CD4-positive, alpha-beta T cell treated with Interleukin-17A for 1 hour (primary cell): ENCODE data around the gene MAD1L1.
"Not testable (repeated sequence)": the region's sequence is repeated elsewhere in the genome, so short reads cannot be mapped to it uniquely, and the experiment has no call there.

Experiments used
- DNase-seq: peaks from one replicate; pipeline ENCODE4 v3.0.0-alpha.2; 2020

The MAD1L1 gene

GRCh38 chr7:2037808-2038522 is 194.8 kb downstream of the MAD1L1 start:
- DNase-seq = peak; percentile 44

DNA sequence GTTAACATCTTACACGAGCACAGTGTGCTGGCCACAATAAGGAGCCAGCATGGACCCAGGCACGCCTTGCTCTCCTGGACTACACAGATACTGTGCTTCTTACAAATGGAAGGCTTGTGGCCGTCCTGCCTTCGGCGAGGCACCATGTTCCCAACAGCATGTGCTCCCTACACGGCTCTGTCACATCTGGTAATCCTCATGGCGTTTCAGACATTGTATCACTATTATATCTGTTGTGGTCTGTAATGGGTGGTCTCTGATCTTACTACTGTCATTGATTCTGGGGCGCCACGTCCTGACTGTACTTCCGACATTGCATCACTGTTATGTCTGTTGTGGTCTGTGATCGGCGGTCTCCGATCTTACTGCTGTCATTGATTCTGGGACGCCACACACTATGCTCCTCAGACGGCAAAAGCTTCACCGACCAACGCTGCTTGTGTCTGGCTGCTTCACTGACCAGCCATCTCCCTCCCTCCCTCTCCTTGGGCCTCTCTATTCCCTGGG is 195.4 kb downstream of the MAD1L1 start:
- DNase-seq = peak; percentile 52

DNA sequence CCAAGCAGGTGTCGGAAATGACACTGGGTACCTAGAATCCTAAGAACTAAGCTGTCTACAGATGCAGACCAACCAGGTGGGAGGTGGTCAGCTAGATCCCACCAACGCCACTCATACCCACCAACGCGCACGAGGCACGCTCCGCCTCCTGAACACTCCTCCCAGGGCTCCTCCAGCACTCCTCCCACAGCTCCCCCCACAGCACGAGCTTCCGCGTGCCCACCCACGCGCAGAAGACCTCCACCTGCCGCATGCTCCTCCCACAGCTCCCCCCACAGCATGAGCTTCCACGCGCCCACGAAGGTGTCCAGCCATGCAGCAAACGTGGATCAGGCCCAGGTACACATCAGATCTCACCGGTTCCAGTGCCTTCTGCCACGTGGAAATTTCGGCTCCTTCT is 196.0 kb downstream of the MAD1L1 start:
- no peak for DNase-seq

DNA sequence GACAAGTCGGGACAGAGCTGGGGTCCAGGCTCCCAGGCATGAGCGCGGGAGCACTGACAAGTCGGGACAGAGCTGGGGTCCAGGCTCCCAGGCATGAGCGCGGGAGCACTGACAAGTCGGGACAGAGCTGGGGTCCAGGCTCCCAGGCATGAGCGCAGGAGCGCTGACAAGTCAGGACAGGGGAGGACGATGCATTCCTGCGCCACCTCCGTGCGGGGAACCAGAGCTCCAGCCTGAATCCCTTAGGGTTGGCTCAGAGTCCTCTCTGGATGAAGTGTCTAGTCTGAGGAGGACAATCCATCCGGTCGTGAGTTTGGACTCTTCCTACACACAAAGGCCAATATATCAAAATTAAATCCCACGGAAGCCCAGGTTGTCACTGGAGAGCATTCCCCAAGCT is 196.5 kb downstream of the MAD1L1 start:
- DNase-seq = not testable (repeated sequence)

DNA sequence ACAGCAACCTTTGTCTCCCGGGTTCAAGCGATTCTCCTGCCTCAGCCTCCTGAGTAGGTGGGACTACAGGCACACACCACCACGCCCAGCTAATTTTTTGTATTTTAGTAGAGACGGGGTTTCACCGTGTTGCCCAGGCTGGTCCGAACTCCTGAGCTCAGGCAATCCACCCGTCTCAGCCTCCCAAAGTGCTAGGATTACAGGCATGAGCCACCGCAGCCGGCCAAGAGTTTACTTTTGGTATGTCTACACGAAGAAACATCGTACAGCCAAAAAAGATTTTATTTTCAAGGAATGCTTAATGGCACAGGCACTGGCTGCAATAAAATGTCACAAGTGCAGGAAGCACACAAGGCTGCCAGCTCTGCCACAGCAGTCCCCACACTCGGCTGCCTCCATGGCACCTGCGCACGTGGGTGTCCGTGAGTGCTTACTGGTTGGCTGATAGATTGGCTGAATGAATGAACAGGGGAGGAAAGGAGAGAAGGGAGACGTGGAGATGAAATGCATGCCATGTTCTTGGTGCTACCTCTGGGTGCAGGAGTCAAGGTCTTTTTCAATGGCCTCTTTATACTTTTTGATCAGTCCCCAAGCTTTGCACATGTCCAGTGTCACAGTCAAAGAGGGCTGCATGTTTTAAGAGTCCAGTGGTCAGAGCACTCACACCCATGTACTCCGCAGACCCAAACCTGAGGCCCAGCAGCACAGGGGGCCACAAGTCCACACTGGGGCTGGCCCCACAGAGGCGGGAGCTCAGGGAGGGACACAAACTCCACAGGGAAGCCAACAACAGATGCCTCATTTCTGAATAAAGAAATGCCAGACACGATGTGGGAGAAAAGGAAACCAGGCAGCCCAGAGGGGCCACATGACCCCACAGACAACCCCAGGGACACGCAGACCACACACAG is 198.2 kb downstream of the MAD1L1 start:
- DNase-seq = no peak

DNA sequence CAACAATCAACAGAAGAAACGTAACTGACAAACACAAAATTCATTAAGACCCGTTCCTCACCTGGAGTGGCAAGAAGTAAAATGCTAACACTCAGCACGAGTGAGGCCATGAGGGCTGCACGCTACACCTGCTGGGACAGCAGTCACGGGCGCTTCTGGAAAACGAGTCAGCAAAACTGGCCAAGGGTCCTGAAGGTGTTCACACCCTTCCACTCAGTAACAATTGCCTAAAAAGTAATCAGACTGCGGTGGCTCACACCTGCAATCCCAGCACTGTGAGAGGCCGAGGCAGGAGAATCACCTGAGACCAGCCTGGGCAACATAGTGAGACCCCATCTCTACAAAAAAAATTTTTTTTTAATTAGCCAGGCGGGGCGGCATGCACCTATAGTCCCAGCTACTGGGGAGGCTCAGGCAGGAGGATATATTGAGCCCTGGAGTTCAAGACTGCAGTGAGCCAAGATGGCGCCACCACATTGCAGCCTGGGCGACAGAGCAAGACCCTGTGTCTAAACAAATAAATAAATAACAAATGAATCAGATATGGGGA is 199.1 kb downstream of the MAD1L1 start:
- no peak for DNase-seq

- no peak for DNase-seq
Observed at GRCh38 chr7:2032876-2033407, 199.8 kb downstream of the MAD1L1 start.

GRCh38 chr7:2032030-2032875 is 200.5 kb downstream of the MAD1L1 start:
- no peak for DNase-seq

- DNase-seq = no peak
Observed at GRCh38 chr7:2031451-2031845, 201.3 kb downstream of the MAD1L1 start.

GRCh38 chr7:2030475-2031450 is 202.0 kb downstream of the MAD1L1 start:
- DNase-seq = peak; percentile 38

DNA sequence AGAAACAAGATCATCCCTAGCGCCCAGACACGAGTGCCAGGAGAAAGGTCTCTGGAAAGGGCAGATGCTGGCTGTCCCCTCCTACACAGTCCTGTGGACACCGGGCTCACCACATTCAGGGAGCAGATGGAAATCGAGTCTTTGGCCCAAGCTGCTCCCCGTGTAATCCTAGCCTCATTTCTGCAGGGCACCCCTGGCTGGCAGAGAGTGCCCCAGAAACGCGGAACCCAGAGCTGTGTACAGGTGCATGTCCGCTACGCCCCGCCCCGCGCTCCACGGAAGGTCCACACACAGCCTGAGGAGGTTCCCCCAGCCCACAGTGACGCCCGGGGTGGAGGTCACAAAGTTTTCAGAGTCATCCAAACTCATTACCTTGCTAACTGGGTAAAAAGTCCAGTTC is 202.8 kb downstream of the MAD1L1 start:
- no peak for DNase-seq

GRCh38 chr7:2029211-2029905 is 203.4 kb downstream of the MAD1L1 start:
- no peak for DNase-seq

- no peak for DNase-seq
Observed at GRCh38 chr7:2028733-2029132, 204.0 kb downstream of the MAD1L1 start.

GRCh38 chr7:2025188-2025587 is 207.6 kb downstream of the MAD1L1 start:
- DNase-seq = no peak

DNA sequence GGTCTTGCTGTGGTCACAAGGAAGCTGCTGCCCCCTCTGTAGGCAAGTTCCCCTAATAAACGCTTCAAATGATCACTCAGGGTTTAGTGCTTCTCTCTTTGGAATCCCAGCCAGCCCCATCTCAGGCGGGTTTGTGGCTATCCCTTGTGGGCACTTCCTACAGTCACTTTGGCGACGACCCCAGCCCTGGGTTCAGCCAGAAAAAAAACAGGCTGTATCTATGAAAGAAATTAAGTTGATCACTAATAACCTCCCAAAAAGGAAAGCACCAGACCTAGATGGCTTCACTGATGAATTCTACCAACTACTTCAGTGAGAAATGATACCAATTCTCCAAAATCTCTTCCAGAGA is 208.2 kb downstream of the MAD1L1 start:
- DNase-seq = no peak

GRCh38 chr7:2023877-2024566 is 208.7 kb downstream of the MAD1L1 start:
- no peak for DNase-seq

GRCh38 chr7:2022737-2023250 is 210.0 kb downstream of the MAD1L1 start:
- no peak for DNase-seq

DNA sequence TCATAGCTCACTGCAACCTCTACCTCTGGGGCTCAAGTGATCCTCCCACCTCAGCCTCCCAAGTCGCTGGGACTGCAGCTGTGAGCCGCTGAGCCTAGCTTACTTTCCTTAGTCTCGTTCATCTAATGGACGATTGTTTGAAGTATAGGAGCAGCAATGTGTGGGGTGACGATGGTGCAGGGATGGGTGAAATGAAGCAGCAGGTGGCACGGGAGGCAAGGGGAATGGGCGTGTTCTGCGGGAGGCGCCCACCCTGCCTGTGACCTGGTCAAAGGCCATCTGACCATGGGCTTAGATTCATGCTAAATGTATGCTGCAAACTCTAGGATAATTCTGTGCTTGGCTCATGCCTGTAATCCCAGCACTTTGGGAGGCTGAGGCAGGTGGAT is 210.7 kb downstream of the MAD1L1 start:
- no peak for DNase-seq

DNA sequence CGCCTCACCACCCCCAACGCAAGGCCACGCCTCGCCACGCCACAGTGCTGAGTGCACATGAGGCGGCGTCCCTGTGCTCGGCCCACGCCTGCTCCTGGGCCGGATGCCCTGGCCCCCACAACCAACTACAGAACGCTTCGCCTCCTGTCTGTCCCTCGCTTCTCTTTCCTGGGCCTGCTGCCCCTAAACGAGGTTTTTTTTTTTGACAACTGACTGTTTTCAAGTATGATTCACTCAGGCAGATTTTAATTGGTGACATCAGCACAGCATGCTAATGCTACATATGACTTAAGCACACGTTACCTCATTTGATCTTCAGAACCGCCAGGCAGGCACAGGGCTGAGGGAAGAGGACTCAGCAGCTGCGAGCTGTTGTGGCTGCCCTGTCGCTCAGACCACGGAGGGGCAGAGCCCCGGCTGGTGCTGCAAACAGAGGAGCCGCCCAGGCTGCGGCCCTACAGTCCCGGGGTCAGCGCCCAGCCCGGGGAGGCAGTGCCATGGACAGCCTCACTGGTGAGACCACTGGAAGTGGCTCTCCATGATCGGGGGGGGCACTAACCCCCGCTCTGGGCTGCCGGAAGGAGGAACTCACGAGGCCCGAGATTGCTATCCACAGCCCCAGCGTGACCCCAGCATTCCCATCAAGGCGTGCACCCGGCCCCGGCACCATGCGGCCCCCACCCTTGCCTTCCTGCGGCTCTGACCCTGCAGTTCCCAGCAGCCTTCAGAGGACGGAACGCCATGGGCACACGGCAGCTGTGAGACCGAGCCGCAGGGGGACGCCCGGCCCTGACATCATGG is 212.8 kb downstream of the MAD1L1 start:
- DNase-seq = peak; percentile 40
